SKM-1 treated with dmso at 0.1 percent for 144 hours (cell line): Measurements from ENCODE around the gene SLC37A1.
A peak's percentile ranks its signal among the peaks of the same experiment; 100 is the strongest.

Experiments used
- DNase-seq: peaks from one replicate; lab custom pipeline; 2025; ENCODE audit not compliant: unreplicated experiment; lab: John Stamatoyannopoulos, UW

The SLC37A1 gene

GRCh38 chr21:42478504-42478903 is 35.1 kb upstream of the SLC37A1 start:
- DNase-seq = no peak

GRCh38 chr21:42479582-42479981 is 34.1 kb upstream of the SLC37A1 start:
- no peak for DNase-seq

DNA sequence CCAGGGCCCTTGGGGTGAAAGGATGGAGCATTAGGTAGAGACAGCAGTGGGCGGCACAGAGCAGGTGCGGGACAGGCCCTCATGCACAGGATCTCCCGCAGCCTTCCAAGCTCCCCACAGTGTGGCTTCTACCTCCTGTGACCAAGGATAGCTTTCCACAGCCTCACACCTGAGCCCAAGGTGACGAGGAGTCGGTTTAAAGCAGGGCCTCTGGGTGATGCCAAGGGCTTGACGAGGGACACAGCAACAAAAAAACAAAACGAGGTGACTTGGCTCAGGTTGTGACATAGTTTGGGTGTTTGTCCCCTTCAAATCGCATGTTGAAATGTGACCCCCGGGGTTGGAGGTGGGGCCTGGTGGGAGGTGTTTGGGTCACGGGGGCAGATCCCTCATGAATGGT is 32.9 kb upstream of the SLC37A1 start:
- no peak for DNase-seq

DNA sequence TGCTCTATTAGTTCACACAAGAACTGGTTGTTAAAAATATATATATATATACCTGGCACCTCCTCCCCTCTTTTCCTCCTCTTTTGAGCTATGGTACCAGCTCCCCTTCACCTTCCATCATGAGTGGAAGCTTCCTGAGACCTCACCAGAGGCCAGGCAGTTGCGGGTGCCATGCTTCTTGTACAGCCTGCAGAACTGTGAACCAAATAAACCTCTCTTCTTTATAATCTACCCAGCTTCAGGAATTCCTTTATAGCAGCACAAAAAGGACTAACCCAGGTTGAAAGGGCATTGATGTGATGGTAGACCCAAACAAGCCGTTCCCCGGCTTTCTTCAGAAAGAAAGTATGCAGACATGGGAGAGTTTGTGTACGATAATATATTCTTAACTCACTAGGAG is 32.5 kb upstream of the SLC37A1 start:
- DNase-seq = no peak

GRCh38 chr21:42484966-42485365 is 28.7 kb upstream of the SLC37A1 start:
- DNase-seq = no peak

DNA sequence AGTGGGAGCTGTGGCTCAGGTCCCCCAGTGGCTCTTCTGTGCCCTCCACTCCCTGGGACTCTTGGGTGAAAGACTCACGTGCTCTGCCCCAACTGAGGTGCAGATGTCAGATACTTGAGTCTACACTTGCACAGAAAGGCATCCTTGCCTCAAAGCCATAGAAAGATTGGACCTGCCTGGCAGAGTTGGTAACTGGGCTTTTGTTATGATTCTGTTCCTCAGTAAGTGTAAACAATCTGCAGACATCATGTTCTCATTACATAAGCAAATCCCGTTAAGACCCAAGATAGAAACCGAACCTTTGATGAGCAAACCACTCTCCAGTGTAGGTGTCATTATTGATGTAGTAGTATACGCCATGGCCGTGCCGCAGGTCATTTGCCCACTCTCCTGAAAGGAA is 27.6 kb upstream of the SLC37A1 start:
- DNase-seq = no peak

GRCh38 chr21:42486531-42486930 is 27.1 kb upstream of the SLC37A1 start:
- no peak for DNase-seq

DNA sequence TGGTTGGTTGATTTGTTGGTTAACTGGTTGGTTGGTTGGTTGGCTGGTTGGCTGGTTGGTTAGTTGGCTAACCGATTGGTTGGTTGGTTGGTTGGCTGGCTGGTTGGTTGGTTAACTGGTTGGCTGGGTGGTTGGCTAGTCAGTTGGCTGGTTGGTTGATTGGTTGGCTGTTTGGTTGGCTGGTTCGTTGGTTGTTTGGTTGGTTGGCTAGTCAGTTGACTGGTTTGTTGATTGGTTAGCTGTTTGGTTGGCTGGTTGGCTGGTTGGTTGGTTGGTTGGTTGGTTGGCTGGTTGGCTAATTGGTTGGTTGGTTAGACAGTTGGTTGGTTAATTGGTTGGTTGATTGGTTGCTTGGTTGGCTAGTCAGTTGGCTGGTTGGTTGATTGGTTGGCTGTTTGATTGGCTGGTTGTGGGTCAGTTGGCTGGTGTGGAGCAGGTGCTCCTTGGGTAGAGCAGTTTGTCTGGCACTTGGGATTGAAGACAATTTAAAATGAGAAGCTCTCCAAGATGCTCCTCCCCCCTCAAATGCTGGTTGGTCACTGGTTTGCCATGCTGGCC is 24.6 kb upstream of the SLC37A1 start:
- DNase-seq = no peak

GRCh38 chr21:42489991-42490390 is 23.7 kb upstream of the SLC37A1 start:
- DNase-seq = no peak

GRCh38 chr21:42490720-42491119 is 22.9 kb upstream of the SLC37A1 start:
- DNase-seq = no peak

GRCh38 chr21:42491328-42491727 is 22.3 kb upstream of the SLC37A1 start:
- no peak for DNase-seq

- no peak for DNase-seq
These were observed 21.5 kb upstream of the SLC37A1 start for GRCh38 chr21:42492201-42492600.

- DNase-seq = no peak
These were observed 20.3 kb upstream of the SLC37A1 start for GRCh38 chr21:42493109-42494060.

DNA sequence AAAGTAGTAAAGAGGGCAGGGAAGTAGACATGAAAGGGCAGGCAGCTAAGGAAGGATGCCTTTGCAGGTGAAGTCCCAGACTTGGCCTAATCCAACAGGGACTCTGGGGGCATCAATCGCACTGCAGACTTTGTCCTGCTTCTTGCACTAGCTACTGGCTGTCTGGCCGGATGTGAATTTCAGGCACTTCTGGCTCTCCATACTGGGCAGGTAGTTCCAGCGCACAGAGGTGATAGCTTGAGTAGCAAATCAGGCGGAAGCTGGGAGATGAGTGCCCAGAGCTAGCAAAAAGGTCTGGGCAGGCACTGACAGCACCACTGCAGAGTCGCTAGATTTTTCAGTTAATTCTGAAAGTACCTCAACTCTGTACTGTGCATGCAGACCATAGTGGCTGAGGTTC is 18.6 kb upstream of the SLC37A1 start:
- DNase-seq = no peak

DNA sequence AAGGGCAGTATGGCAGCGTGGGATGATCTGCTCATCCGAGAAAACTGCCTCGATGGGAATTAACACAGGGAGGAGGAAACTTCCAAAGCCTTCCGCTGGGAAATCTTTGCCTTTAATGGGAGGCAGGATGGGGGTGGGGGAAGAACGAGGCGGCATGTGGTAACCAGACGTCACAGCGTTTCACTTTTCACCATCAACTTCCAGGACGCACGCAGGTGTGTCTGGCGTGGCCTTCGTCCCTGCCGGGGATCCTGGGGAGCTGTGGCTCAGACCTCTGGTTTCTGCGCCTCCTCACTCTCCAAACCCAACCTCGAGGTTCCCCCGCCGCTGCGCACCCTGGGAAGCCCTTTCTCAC is 17.9 kb upstream of the SLC37A1 start:
- no peak for DNase-seq

GRCh38 chr21:42496120-42496838 is 17.4 kb upstream of the SLC37A1 start, which contains the start of gene RSPH1:
Gene RSPH1, minus strand, starts transcription at chr21:42496224. Its CDS starts 38 bp downstream, at chr21:42496186.
- peak; percentile 95 for DNase-seq

DNA sequence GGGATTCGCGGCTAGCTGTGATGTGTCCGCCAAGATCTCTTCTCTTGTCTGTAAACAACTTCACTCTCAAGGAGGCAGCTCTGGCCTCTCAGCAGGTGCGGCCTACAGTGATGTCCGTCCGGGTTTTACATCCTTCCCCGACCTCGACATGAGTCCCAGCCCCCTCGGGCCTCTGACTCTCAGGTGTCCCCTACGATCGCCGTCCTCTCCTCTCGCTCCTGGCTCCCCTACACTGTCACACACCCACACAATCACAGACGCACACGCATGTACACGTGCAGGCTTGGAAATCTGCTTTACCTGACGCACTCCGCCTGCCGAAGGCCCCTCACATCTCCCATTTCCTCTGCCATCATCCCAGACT is 16.8 kb upstream of the SLC37A1 start:
- no peak for DNase-seq

DNA sequence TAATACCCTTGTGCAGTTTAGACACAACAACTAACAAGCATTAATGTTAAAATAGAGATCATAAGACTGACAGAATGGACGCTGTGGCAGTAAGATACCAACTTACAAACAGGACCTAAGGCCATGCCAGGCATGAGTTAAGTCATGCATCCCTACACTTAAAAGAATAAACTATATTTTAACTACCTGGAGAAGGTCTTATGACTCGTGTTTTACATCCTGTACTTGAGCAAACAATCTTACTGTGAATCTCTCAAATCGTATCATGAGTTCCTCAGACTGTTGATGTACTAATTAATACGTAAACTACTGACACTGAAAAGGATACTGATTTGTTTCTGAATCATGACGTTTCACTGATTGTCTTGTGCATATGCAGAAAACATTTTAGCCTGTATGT is 15.6 kb upstream of the SLC37A1 start:
- no peak for DNase-seq

DNA sequence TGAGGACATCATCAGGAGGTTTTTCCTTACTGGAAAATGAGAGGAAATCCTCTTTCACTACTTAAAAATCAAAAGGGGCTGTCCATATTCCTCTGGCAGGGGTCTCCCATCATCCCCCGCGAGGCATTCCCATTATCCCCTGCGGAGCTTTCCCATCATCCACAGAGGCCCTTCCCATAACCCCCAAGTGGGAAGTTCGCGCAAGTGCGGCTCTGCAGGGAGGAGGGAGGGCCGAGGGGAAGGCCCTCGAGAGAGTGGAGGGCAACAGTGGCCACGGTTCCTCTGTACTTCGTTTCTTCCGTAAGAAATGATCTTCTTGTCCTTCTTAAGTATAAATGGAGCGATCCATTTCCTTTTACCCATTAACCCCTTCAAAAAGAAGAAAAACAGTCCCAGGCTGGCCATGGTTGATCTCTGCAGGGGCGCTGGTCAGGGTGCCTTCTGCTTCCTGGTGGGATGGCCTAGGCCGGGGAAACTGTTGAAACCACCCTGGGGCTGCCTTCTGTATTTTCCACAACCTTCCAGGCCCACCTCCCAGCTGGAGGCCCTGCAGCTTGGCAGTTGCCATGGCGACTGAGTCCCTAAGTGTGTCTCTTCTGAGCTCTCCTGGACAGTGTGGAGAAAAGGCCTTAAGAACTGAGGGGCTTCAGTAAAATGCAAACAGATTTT is 14.1 kb upstream of the SLC37A1 start:
- no peak for DNase-seq

GRCh38 chr21:42500225-42500624 is 13.4 kb upstream of the SLC37A1 start:
- no peak for DNase-seq

DNA sequence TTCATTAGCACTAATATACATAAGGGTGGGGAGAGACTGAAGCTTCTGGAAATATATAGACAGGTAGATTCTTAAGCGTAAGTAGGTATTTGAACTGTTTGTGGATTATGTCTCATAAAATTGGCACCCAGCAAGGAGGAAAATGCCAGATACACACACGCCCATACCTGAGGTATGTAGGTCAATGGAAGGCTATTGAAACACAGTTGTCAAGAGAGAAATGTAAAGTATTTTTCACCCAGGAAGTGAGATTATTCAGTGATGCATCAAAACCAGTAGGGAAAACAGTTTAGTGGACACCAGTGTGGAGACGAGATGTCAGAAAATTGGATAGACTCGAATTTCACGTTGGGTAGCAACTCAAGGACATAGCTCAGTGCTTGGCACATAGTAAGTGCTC is 12.9 kb upstream of the SLC37A1 start:
- no peak for DNase-seq
